ENCODE measurements around the gene TBC1D10A.

GRCh38 chr22:30320021-30320556 is 6.7 kb downstream of the TBC1D10A start:
- TF ChIP-seq CTCF (tag by site-specific recombination; IDR thresholded peaks at IDR 0.05), result no peak
- no peak for TF ChIP-seq ZNF707 (tag by site-specific recombination; IDR thresholded peaks at IDR 0.05)
- no peak for TF ChIP-seq ZNF23 (tag by site-specific recombination; IDR thresholded peaks at IDR 0.05; ENCODE audit: borderline replicate concordance)
- TF ChIP-seq ZNF202 (tag by site-specific recombination; IDR thresholded peaks at IDR 0.05; ENCODE audit: borderline replicate concordance), result no peak
